Kidney epithelial cell (primary cell): ENCODE data around the gene CAMK2A. TPM values are rescaled to one million over a fixed set of nuclear protein-coding genes. Genes with fewer than 3 reads are reported as not detected.

Experiments
- DNase-seq: peaks from one replicate; pipeline ENCODE4 v3.0.0-alpha.2; 2010; ENCODE audit warnings: low read depth
- H3K27me3 ChIP-seq: 2 replicates; pipeline ENCODE4 v1.6.0; 2011; ENCODE audit warnings: low read length; ENCODE audit not compliant: control insufficient read depth, insufficient read depth
- H3K36me3 ChIP-seq: 2 replicates; pipeline ENCODE4 v1.5.1; 2011; ENCODE audit warnings: low read length; ENCODE audit not compliant: control insufficient read depth, insufficient read depth
- H3K4me3 ChIP-seq: 2 replicates; pipeline ENCODE4 v1.5.1; 2011; ENCODE audit warnings: low read depth, mild to moderate bottlenecking, control low read depth, low read length
- CTCF ChIP-seq: IDR thresholded peaks from 2 replicates; pipeline ENCODE4 v1.5.1; 2011; ENCODE audit warnings: mild to moderate bottlenecking, moderate library complexity, low read length, control low read depth, inconsistent platforms; ENCODE audit not compliant: insufficient read depth, poor library complexity, severe bottlenecking
- total RNA-seq: library from RNA; depleted of rRNA; stranded (reverse); fragments of >200 nt; gene quantifications from 2 replicates; pipeline ENCODE4 v1.2.3, GENCODE V29; 2015

CAMK2A gene
- total RNA-seq, 1 donor from 2014 or later: not detected

- Histone ChIP-seq H3K36me3 (no peaks in the 10 kb centered on the region), H3K4me3 (no peak overlapping the region), H3K27me3 (no peaks in the 10 kb centered on the region)
- DNase-seq: no peak
- TF ChIP-seq CTCF: no peak
Measured at GRCh38 chr5:150263375-150263775, 26.2 kb downstream of the CAMK2A start.

GRCh38 chr5:150262502-150262901, 27.1 kb downstream of the CAMK2A start:
- Histone ChIP-seq H3K27me3 (no peaks in the 10 kb centered on the region), H3K4me3 (no peak overlapping the region), H3K36me3 (no peaks in the 10 kb centered on the region)
- DNase-seq: no peak
- TF ChIP-seq CTCF: no peak

- Histone ChIP-seq H3K36me3 (no peaks in the 10 kb centered on the region), H3K27me3 (no peaks in the 10 kb centered on the region), H3K4me3 (no peak overlapping the region)
- no peak for DNase-seq
- TF ChIP-seq CTCF: no peak
Measured at GRCh38 chr5:150261231-150261630, 28.3 kb downstream of the CAMK2A start.

- H3K27me3 ChIP-seq: no peaks in the 10 kb centered on the region
- TF ChIP-seq CTCF: no peak
Measured at GRCh38 chr5:150258130-150258529, 31.4 kb downstream of the CAMK2A start.

GRCh38 chr5:150257424-150257823, 32.1 kb downstream of the CAMK2A start:
- H3K27me3 ChIP-seq: no peaks in the 10 kb centered on the region
- no peak for DNase-seq
- no peaks in the 10 kb centered on the region for H3K36me3 ChIP-seq
- no peak overlapping the region for H3K4me3 ChIP-seq
- TF ChIP-seq CTCF: no peak

More at GRCh38 chr5:150258130-150258529, 31.4 kb downstream of the CAMK2A start:
- H3K36me3 ChIP-seq: no peaks in the 10 kb centered on the region
- no peak for DNase-seq
- H3K4me3 ChIP-seq: no peak overlapping the region

- DNase-seq: no peak
- Histone ChIP-seq H3K4me3 (no peak overlapping the region), H3K27me3 (no peaks in the 10 kb centered on the region), H3K36me3 (no peaks in the 10 kb centered on the region)
- peak; percentile 36 for TF ChIP-seq CTCF
Measured at GRCh38 chr5:150256410-150257064, 33.0 kb downstream of the CAMK2A start.
